GM10266 (cell line): ENCODE data around the gene STON2.

Source experiments
- DNase-seq: peaks from one replicate; pipeline ENCODE4 v3.0.0; 2012; ENCODE audit errors: extremely low spot score
- CTCF ChIP-seq: IDR thresholded peaks from 2 replicates; pipeline ENCODE4 v1.5.1; 2012; ENCODE audit warnings: mild to moderate bottlenecking, low read depth; ENCODE audit not compliant: control insufficient read depth, insufficient read depth; ENCODE audit errors: missing control alignments

STON2 gene

GRCh38 chr14:81418057-81418790, 18.1 kb upstream of the STON2 start:
- DNase-seq, result no peak
- TF ChIP-seq CTCF, result no peak

GRCh38 chr14:81416981-81417380, 16.9 kb upstream of the STON2 start:
- DNase-seq, result no peak
- TF ChIP-seq CTCF, result no peak

- no peak for TF ChIP-seq CTCF
- no peak for DNase-seq
These were observed 16.2 kb upstream of the STON2 start for GRCh38 chr14:81416194-81416952.

GRCh38 chr14:81415781-81416180, 15.7 kb upstream of the STON2 start:
- no peak for DNase-seq
- TF ChIP-seq CTCF, result no peak

GRCh38 chr14:81414123-81414522, 14.0 kb upstream of the STON2 start:
- no peak for TF ChIP-seq CTCF
- DNase-seq, result no peak

GRCh38 chr14:81412779-81413178, 12.7 kb upstream of the STON2 start:
- no peak for TF ChIP-seq CTCF
- DNase-seq, result no peak

- no peak for TF ChIP-seq CTCF
- no peak for DNase-seq
These were observed 8.5 kb upstream of the STON2 start for GRCh38 chr14:81408595-81408994.
